ENCODE measurements around the gene GRK1. TPM values are rescaled to one million over a fixed set of nuclear protein-coding genes. Genes with fewer than 3 reads are reported as not detected.

Gene GRK1
- total and polyA plus RNA-seq, 2 of the 8 experiments (the other 6 are each of a cell fraction or from before 2014, with no cell fraction given), result 0.12 TPM; not detected in 1

GRCh38 chr13:113737803-113738202 is 70.8 kb downstream of the GRK1 start:
- no peak overlapping the region for H3K18ac ChIP-seq (ENCODE audit: extremely low read depth, low read length)
- ChIA-PET CTCF (ENCODE audit: partially characterized antibody) (interaction anchor here (0.8 kb wide), 1 partner anchor 86 kb away, joined by 3 read pairs; no protein-coding TSS in a partner anchor), POLR2A (ENCODE audit: partially characterized antibody) (no interaction called here)
- no peak overlapping the region for H3K56ac ChIP-seq (replicated peaks; ENCODE audit: insufficient read length, low read depth, low read length)
- H2BK5ac ChIP-seq (ENCODE audit: low read depth, low read length), result no peak overlapping the region
- peaks cover 0 to 8% (median 2%) of the 10 kb centered on the region in 4 experiments; a peak in 3 of 7 replicates for H3K4me1 ChIP-seq (replicated peaks in 1 of 4; ENCODE audit: control insufficient read depth in 3 of 4, insufficient read depth in 4 of 4, low read length in 3 of 4)
- no peak overlapping the region for H4K5ac ChIP-seq (ENCODE audit: insufficient read length, low read depth, low read length)
- no peak overlapping the region for H3K14ac ChIP-seq (ENCODE audit: insufficient read length)
- H2BK15ac ChIP-seq (ENCODE audit: low read length), result no peak overlapping the region
- H3K27ac ChIP-seq (ENCODE audit: low read depth, low read length), result no peak overlapping the region
- 0 out of 2 replicates have a peak, but pooled peaks cover 2% of the 10 kb centered on the region for H3K23me2 ChIP-seq (ENCODE audit: low read depth, low read length)
- H3K27me3 ChIP-seq (replicated peaks in 1 of 4; ENCODE audit: control insufficient read depth in 3 of 4, extremely low read depth in 1 of 4, insufficient read depth in 3 of 4, low read length in 3 of 4), result no peaks in the 10 kb centered on the region
- peaks cover 12 to 18% of the 10 kb centered on the region in 2 experiments; a peak in 3 of 4 replicates for H3K9me3 ChIP-seq (ENCODE audit: insufficient read depth in 2 of 2, low read depth in 1 of 2, low read length in 1 of 2)
- no peak overlapping the region for H3K23ac ChIP-seq (ENCODE audit: insufficient read length)
- FAIRE-seq, result no peak
- H2BK12ac ChIP-seq (ENCODE audit: low read depth, low read length), result no peak overlapping the region
- H3K4ac ChIP-seq (replicated peaks; ENCODE audit: insufficient read length, low read depth, low read length), result no peak overlapping the region
- H2BK120ac ChIP-seq (replicated peaks; ENCODE audit: low read depth, low read length), result no peak overlapping the region
- DNase-seq (ENCODE audit: low read depth in 1 of 2, low spot score in 2 of 2), result no peak
- no peak overlapping the region for H2AK5ac ChIP-seq (ENCODE audit: low read depth, low read length)
- no peak overlapping the region for H3K9ac ChIP-seq (replicated peaks in 1 of 4; ENCODE audit: extremely low read depth in 1 of 4, low read depth in 3 of 4, low read length in 3 of 4)
- TF ChIP-seq KDM1A (IDR thresholded peaks at IDR 0.05; ENCODE audit: borderline replicate concordance, low read length), result no peak
- no peak overlapping the region for H3K4me3 ChIP-seq (ENCODE audit: extremely low read depth in 1 of 4, insufficient read depth in 2 of 4, low read depth in 3 of 4, low read length in 4 of 4)
- WGBS, 2 experiments (ENCODE audit: extremely low coverage in 1 of 2, insufficient coverage in 1 of 2, insufficient read length in 1 of 2, insufficient replicate concordance in 2 of 2, low coverage in 1 of 2, low lambda C conversion rate in 2 of 2, missing lambda C conversion rate in 1 of 2), result 72% methylated on average over 3 of the region's 5 CpGs; no CpG with 5 or more reads in 1 of the 2 experiments
- H3K79me2 ChIP-seq (ENCODE audit: control insufficient read depth in 1 of 2, insufficient read depth in 2 of 2, low read length in 2 of 2), result no peaks in the 10 kb centered on the region
- no peak overlapping the region for H4K8ac ChIP-seq (ENCODE audit: extremely low read depth, insufficient read depth, low read length)
- peaks cover 0 to 5% of the 10 kb centered on the region in 2 experiments for H4K20me1 ChIP-seq (replicated peaks in 1 of 2; ENCODE audit: control insufficient read depth in 1 of 2, insufficient read depth in 2 of 2, low read length in 2 of 2)
- no peaks in the 10 kb centered on the region for H3K79me1 ChIP-seq (ENCODE audit: low read depth, low read length)
- no peak overlapping the region for H3K4me2 ChIP-seq (ENCODE audit: insufficient read depth in 1 of 2, low read depth in 2 of 2, low read length in 2 of 2)
- no peak overlapping the region for H2AFZ ChIP-seq (ENCODE audit: low read length)
- no peaks in the 10 kb centered on the region for H3K36me3 ChIP-seq (ENCODE audit: control insufficient read depth in 2 of 4, insufficient read depth in 4 of 4, low read length in 3 of 4)
- H2BK20ac ChIP-seq (ENCODE audit: low read length), result no peak overlapping the region
- H4K91ac ChIP-seq (replicated peaks; ENCODE audit: insufficient read length, low read length), result no peak overlapping the region
